GM20000 (cell line): Measurements from ENCODE around the gene TBX20.

Source experiments
- DNase-seq: peaks from one replicate; pipeline ENCODE4 v3.0.0; 2012; ENCODE audit warnings: low spot score
- TF ChIP-seq, protein P1 (sequence below): IDR thresholded peaks from 2 replicates; pipeline ENCODE4 v1.5.1; 2012; ENCODE audit warnings: mild to moderate bottlenecking, control low read depth; ENCODE audit errors: extremely low read depth, missing control alignments

Gene TBX20, protein sequence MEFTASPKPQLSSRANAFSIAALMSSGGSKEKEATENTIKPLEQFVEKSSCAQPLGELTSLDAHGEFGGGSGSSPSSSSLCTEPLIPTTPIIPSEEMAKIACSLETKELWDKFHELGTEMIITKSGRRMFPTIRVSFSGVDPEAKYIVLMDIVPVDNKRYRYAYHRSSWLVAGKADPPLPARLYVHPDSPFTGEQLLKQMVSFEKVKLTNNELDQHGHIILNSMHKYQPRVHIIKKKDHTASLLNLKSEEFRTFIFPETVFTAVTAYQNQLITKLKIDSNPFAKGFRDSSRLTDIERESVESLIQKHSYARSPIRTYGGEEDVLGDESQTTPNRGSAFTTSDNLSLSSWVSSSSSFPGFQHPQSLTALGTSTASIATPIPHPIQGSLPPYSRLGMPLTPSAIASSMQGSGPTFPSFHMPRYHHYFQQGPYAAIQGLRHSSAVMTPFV

DNA sequence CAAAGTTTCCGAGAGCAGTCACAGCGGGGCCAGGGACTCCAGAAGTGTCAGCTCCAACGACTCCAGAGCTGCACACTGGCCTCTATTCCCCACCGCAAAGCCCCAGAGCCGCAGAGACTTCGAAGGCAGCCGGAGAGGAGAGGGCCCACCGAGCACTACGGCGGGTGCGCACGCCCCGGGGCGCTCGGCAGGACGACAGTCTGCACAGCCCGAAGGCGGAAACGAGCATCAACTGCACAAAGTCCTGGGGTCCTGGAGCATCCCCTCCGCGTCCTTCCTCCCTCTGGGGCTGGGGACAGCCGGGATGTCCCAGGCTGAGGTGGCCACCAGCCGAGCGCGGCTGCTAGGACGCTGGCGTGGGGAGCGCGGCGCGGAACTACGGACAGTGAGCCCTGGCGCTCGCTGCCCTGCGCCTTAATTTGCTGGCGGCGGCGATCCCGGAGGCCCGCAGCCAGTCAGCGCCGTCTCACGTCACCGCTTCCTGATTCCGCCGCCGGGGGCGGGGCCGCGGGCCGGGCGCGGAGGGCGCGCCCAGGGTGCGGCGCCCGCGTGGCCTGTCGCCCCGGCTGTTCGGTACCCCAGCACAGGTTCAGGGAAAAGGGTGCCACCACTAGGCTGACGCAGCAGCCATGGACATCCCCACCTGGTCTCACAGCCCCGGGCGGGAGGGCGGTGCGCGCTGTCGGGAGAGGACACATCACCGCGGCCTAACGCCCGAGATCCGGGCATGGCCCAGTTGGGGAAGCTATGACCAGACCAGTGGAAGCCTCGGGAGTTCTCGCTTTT lies at the start of gene TBX20:
TSS of gene TBX20 (minus strand) at position 391 of the 786 bp plus-strand sequence. CDS start 480 bp downstream, outside the sequence.
- TF ChIP-seq, protein P1, sequence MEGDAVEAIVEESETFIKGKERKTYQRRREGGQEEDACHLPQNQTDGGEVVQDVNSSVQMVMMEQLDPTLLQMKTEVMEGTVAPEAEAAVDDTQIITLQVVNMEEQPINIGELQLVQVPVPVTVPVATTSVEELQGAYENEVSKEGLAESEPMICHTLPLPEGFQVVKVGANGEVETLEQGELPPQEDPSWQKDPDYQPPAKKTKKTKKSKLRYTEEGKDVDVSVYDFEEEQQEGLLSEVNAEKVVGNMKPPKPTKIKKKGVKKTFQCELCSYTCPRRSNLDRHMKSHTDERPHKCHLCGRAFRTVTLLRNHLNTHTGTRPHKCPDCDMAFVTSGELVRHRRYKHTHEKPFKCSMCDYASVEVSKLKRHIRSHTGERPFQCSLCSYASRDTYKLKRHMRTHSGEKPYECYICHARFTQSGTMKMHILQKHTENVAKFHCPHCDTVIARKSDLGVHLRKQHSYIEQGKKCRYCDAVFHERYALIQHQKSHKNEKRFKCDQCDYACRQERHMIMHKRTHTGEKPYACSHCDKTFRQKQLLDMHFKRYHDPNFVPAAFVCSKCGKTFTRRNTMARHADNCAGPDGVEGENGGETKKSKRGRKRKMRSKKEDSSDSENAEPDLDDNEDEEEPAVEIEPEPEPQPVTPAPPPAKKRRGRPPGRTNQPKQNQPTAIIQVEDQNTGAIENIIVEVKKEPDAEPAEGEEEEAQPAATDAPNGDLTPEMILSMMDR, result no peak
- peak; percentile 51 for DNase-seq

DNA sequence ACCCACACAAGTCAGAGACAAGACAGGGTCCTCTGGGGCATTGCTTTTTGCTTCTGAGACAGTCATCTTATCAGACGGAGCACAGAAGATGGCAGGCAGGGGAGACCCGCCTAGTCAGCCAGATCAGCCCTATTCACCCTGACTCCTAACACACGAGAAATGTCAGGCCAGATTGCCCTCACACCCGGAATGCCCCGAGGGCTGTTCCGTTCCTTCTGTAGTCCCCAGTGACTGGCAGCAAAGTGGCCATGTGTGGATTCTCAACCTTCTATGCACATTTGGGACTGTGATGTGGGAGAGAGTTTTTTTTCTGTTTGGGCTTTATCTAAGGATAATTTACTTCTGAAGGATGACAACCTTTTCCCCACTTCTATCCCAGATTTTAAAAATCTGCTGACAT lies 35.5 kb upstream of the TBX20 start:
- DNase-seq, result no peak
- TF ChIP-seq, protein P1, result no peak

DNA sequence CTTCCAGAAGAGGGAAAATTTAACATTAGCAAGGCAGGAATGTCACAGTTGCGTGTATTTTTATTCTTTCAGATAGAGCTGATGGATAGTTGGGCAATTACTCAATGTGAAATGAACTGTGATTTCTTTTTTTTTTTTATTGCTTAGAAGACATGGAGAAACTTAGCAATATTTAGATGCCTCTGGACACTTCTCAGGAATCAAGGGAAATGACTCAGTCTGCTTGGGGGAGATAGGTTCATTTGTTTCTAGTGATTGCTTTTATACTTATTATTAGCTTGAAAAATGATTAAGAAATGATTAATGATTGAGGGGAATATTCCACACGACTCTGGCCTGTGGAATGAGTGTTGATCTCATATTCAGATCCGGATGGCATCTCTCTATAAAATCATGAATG lies 33.1 kb upstream of the TBX20 start:
- TF ChIP-seq, protein P1, result no peak
- DNase-seq, result no peak

- TF ChIP-seq, protein P1, result no peak
- no peak for DNase-seq
These were observed 32.5 kb upstream of the TBX20 start for GRCh38 chr7:35286422-35286821.

- TF ChIP-seq, protein P1, result no peak
- no peak for DNase-seq
These were observed 31.9 kb upstream of the TBX20 start for GRCh38 chr7:35285799-35286198.

DNA sequence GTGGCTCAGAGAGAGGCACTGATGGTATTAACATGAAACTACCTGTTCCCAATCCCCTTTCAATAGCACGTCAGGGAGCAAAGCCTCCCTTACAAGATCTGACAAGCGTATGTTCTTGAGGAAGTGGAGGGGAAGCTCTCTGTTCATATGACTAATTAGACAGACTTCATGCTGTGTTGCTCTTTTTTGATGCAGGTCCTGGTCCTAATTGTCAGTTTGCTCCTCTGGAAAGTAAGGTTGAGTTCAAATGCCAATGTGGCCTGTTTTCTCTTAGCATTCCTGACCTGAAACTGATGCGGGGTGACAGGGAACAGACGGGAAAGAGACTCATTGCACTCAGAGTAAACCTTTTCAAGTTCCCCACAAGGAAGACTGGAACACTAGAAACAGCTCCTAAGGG lies 27.0 kb upstream of the TBX20 start:
- TF ChIP-seq, protein P1, result no peak
- no peak for DNase-seq

GRCh38 chr7:35277359-35277758 lies 23.5 kb upstream of the TBX20 start:
- TF ChIP-seq, protein P1, result no peak
- no peak for DNase-seq
